NCI-H774 (cell line): ENCODE data around the gene FGFR3.
A peak's percentile ranks its signal among the peaks of the same experiment; 100 is the strongest.

Experiments
- DNase-seq: peaks from one replicate; lab custom pipeline; 2025; lab: John Stamatoyannopoulos, UW

FGFR3 gene

DNA sequence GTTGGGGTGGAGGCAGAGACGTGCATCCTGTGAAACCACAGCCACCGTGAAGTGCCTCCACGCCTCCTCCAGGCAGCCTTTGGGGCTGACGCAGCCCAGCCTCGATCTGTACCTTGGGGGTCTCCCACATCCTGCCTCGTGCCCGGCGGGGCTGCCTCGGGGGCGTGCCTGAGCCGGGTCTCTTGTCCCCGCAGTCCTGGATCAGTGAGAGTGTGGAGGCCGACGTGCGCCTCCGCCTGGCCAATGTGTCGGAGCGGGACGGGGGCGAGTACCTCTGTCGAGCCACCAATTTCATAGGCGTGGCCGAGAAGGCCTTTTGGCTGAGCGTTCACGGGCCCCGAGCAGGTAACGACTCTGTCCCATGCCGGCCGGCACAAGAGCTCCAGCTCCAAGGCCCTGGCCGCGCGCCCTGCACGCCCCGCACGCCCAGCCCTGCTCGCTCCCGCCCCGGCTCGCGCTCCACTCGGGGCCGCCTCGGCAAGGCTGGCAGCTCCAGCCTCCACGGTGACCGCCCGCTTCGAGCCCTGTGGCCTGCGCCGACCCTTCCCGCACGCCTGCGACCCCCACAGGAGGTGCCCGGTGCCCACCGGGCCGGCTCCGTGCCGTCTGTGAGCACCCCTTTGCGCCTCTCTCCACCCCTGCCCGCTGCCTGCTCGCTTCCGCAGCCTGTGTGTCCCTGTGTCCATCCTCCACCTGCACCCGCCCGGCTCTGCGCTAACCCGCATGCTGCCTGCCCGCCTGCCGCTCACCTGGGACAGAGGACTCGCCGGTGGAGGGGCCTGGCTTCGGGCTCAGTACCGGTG lies 9.8 kb downstream of the FGFR3 start:
- DNase-seq: no peak

DNA sequence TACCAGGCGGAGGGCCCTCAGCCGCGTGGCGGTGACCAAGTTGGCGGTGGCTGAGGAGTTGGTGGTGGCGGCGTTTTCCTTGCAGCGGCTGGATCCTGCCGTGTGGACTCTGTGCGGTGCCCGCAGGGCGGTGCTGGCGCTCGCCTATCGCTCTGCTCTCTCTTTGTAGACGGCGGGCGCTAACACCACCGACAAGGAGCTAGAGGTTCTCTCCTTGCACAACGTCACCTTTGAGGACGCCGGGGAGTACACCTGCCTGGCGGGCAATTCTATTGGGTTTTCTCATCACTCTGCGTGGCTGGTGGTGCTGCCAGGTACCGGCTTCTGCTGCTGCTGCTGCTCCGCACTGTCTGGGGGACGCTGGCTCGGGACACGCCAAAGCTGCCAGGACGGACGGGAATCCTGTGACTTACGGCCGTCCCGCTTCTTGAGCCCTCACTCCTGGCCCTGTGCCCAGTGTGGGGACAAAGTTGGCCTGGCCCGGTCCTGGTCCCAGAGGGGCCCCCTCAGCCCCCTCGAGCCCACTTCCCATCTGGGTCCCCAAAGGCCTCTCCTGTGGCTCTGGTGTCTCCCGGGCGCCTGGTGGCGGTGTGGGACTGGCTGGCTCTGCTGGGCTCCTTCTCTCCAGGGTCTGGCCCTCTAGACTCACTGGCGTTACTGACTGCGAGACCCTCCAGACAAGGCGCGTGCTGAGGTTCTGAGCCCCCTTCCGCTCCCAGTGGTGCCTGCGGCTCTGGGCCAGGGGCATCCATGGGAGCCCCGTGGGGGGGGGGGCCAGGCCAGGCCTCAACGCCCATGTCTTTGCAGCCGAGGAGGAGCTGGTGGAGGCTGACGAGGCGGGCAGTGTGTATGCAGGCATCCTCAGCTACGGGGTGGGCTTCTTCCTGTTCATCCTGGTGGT lies 10.7 kb downstream of the FGFR3 start:
- no peak for DNase-seq

DNA sequence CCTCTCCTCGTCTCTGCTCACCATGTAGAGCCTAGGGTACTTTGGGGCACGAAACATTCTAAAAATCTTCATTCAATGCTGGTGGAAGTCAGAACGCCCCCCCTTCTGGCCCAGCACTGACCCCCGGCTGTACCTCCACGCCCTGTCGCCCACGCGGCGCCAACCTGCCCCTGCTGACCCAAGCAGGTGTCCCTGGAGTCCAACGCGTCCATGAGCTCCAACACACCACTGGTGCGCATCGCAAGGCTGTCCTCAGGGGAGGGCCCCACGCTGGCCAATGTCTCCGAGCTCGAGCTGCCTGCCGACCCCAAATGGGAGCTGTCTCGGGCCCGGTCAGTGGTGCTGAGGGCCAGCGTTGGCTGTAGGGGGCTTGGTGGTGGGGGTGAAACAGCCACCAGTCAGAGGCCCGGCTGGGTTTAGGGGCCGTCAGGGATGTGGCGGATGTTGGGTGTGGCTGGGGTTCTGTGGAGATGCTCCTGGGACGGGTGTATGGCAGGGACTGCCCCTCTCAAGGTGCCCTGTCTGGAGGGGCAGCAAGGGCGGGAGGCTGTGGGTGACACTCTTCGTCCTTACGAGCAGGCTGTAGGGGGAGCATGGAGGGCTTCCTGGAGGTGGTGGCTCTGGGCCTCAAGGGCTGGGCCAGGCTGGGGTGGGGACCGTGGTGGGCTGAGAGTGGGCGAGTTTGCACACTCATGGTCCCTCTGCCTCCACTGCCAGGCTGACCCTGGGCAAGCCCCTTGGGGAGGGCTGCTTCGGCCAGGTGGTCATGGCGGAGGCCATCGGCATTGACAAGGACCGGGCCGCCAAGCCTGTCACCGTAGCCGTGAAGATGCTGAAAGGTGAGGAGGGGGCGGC lies 11.8 kb downstream of the FGFR3 start:
- no peak for DNase-seq

DNA sequence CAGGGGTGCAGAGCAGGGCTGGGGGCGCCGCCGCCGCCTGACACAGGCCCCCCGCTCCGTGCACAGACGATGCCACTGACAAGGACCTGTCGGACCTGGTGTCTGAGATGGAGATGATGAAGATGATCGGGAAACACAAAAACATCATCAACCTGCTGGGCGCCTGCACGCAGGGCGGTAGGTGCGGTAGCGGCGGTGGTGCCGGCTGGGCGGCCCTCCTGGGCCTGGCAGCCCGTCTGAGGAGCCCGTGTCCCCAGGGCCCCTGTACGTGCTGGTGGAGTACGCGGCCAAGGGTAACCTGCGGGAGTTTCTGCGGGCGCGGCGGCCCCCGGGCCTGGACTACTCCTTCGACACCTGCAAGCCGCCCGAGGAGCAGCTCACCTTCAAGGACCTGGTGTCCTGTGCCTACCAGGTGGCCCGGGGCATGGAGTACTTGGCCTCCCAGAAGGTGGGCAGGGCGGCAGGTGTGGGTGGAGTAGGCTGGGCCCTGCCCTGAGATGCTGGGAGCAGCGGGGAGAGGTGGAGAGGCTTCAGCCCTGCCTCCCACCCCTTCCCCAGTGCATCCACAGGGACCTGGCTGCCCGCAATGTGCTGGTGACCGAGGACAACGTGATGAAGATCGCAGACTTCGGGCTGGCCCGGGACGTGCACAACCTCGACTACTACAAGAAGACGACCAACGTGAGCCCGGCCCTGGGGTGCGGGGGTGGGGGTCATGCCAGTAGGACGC lies 12.6 kb downstream of the FGFR3 start:
- DNase-seq: no peak

DNA sequence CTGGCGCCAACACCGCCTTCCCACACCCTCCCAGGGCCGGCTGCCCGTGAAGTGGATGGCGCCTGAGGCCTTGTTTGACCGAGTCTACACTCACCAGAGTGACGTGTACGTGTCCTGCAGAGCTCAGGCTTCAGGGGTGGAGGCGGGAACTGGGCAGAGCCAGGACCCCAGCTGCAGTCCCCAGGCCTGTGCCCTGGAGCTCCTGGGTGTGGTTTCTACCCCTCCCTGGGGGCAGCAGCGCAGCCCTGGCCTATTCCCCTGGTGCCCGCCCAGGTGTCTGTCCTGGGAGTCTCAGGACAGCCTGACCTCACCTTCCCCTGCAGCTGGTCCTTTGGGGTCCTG lies 13.1 kb downstream of the FGFR3 start:
- DNase-seq: no peak

DNA sequence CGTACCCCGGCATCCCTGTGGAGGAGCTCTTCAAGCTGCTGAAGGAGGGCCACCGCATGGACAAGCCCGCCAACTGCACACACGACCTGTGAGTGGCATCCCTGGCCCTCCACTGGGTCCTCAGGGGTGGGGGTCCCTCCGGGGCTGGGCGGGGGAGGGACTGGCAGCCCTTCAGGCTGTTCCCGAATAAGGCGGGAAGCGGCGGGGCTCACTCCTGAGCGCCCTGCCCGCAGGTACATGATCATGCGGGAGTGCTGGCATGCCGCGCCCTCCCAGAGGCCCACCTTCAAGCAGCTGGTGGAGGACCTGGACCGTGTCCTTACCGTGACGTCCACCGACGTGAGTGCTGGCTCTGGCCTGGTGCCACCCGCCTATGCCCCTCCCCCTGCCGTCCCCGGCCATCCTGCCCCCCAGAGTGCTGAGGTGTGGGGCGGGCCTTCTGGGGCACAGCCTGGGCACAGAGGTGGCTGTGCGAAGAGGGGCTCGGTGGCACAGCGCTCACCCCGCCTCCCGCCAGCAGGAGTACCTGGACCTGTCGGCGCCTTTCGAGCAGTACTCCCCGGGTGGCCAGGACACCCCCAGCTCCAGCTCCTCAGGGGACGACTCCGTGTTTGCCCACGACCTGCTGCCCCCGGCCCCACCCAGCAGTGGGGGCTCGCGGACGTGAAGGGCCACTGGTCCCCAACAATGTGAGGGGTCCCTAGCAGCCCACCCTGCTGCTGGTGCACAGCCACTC lies 13.7 kb downstream of the FGFR3 start:
- no peak for DNase-seq

DNA sequence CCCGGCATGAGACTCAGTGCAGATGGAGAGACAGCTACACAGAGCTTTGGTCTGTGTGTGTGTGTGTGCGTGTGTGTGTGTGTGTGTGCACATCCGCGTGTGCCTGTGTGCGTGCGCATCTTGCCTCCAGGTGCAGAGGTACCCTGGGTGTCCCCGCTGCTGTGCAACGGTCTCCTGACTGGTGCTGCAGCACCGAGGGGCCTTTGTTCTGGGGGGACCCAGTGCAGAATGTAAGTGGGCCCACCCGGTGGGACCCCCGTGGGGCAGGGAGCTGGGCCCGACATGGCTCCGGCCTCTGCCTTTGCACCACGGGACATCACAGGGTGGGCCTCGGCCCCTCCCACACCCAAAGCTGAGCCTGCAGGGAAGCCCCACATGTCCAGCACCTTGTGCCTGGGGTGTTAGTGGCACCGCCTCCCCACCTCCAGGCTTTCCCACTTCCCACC lies 14.3 kb downstream of the FGFR3 start:
- no peak for DNase-seq

DNA sequence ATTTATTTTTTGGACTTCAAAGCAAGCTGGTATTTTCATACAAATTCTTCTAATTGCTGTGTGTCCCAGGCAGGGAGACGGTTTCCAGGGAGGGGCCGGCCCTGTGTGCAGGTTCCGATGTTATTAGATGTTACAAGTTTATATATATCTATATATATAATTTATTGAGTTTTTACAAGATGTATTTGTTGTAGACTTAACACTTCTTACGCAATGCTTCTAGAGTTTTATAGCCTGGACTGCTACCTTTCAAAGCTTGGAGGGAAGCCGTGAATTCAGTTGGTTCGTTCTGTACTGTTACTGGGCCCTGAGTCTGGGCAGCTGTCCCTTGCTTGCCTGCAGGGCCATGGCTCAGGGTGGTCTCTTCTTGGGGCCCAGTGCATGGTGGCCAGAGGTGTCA lies 15.3 kb downstream of the FGFR3 start:
- no peak for DNase-seq

DNA sequence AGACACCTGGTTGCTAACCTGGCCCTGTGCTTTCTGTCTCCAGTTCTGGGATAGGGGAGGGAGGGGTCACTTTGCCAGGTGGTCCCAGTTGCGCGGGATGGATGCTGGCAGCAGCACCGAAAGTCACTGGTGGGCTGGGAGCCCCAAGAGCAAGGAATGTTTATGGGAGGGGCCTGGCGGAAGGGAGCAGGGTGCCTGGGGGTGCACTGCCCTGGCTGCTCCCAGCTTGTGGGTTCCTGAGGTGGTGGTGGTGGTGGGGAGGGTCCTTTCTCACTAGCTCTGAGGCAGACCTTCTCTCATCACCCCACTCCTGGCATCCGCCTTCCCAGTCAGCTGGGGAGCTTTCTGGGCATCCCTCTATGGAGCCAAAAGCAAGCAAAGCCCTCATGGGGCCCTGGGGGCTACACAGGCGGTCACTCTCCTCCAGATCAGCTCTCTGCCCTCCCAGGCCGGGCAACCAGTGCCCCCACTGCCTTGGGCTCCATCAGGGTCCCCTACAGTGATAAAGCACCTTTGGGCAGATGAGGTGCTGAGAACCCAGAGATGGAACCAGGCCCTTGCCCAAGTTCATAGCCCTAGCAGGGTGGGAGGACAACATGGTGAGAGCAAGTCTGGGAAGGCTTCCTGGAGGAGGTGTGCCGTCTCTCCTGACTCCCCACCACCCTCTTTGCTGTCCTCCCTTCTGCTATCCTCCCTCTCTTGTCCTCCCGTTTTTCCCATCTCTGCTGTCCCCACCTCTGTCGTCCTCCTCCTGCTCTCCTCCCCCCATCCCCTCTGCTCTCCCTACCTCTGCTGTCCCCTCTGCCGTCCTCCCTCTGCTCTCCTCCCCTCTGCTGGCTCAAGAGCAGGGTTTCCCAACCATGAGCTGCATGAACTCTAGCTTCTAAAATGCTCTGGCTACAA lies 16.0 kb downstream of the FGFR3 start:
- no peak for DNase-seq

DNA sequence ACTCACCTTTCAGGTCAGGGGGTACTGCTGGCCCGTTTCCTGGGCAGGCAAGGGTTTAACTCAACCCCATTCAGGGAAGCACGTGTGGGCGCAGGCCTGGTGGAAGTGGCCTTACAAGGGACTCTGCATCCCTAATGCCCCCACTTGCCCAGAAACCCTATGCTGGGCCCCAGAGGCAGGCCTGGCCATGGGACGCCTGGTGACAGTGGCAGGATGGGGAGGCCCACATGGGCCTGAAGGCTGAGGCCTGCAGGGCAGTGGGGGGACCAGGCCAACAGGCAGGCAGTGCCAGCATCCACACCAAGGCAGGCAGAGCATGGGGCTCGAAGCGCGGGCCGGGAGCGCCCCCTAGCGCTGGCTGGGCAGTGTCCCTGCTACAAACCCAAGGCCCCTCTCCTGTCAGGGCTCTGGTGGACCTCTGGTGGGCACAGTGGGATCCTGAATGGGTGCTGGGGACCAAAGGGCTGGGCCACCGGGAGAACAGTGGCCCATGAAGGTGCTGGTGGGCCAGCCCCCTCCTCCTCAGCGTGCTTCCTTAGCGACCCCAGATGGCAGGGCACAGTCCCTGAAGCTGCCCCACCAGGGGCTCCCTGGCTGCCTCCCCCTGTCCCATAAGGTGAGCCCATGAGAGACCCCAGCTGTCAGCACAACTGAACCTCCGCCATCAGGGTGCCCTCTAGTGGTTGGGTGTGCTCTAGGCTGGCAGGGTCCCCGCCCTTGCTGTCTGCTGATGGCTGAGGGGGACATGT lies 16.8 kb downstream of the FGFR3 start:
- DNase-seq: peak; percentile 5

DNA sequence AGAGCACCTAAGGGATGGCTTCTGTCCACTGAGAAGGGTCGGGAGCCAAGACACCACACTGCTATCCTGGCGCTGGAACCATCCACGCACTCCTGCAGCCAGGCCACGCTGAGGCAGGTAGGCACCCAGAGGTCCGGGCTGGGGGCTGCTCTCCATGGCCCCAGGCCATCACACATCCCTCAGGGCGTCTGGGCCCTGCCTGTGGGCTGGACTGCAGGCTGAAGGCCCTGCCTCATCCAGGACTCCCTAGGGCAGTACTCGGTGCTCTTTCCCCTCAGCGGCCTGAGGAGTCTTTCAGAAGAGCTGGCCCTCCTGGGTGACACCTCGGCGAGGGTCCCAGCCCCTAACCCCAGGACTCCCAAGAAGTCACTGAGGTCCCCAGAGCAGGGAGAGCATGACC lies 17.7 kb downstream of the FGFR3 start:
- no peak for DNase-seq

DNA sequence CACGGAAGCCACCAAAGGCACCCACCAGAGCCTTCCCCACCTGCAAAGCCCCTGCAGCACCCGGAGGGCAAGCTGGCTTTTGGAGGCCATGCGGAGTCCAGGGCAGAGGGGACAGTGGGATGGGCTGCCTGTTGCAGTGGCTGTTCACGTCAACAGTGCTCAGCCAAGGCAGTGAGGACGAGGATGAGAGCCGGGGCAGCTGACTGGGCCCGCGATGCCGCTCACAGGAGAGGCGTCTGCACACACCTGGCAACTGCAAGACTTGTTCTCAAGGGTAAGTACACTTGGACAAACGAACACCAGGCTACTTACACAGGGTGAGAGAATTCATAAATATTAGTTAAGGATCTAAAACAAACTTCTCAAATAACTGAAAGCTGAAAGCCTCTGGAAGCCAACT lies 19.6 kb downstream of the FGFR3 start:
- no peak for DNase-seq

DNA sequence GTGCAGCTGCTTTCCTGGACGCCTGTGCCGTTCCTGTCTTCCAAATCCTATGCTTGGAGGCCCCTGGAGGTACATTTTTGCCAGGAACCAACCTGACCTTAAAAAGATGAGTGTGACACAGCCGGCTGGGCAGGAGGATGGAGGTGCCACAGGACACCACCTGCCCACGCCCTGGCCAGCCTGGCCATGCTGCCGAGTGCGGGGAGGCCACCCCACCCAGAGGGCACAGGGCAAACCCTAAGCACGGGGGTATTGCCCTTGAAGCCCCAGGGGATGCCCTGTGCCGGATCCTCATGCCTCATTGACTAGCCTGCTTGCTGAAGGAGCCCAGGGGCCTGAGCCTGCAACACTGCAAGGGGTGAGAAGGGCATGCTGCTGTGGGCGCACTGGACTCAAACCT lies 20.1 kb downstream of the FGFR3 start:
- DNase-seq: no peak

DNA sequence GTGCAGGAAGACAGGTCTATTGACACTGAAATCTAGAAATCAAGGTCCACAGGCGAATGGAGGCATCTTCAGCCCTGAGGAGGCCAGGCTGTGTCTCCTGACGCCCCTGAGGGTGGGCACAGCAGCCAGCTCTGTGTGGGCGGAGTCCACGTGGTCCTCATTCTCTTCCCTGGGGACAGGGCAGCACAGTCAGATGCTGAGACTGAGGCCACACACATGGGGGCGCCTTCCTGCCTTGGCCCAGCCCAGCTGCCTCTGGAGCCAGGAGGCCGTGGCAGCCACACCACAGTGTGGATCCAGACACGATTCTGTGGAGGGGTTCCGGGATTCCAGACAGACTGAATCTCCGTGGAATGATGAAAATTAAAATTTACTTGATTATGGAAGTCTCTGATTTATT lies 20.8 kb downstream of the FGFR3 start:
- no peak for DNase-seq

DNA sequence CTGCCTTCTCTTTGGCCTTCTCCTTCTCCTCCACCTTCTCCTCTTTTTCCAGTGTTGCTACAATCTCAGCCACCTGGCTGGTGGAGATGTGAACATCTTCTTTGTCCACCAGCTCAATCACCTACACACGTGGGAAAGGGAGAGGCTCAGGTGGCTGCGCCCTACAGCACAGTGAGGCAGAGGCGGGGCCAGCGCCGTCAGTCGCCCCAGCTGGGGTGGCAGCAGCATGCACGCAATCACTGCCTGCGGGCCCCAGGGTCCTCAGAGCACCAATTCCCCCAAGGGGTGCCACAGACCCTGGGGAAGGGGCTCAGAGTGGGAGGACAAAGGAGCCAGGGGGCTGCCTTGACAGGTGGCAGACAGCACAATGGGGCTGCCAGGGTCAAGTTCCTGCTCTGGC lies 21.4 kb downstream of the FGFR3 start:
- no peak for DNase-seq

DNA sequence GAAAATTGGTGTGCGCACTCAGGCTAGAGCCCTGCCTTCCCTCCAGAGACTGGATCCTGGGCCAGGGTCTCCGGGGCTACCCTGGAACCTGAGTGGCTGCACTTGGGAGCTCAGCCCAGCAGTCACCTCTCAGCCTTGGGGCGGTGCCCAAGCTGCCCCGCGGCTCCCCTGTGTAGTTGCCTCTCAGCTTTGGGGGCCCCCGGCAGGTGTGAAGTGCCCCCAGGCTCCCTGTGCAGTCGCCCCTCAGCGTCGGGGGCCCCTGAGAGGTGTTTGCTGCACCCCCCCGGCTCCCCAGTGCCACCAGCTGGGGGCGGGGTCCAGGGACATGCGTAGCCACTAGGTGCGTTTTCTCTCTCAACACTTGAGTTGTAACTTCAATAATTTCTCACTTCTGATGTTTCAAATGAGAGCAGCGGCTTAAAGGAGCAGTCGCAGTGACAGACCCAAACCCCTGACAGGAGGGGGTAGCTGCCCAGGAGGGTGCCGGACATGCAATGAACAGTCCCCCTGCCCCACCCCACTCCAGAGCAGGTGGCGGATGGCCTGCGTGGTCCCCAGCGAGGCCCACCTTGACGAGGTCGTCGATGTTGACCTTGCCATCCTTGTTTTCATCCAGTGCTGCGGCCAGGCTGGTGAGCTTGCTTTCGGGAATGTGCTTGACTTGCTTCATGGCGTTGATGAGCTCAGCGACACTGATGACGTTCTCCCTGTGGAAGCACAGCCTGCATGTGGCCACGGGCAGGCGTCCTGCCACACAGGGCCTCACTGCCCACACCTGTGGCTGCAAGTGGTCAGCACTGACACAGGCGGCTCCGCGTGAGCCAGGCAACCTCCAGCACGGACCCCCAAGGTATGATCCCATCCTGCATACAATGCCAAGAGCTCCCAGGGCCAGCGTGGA lies 22.3 kb downstream of the FGFR3 start:
- DNase-seq: no peak

DNA sequence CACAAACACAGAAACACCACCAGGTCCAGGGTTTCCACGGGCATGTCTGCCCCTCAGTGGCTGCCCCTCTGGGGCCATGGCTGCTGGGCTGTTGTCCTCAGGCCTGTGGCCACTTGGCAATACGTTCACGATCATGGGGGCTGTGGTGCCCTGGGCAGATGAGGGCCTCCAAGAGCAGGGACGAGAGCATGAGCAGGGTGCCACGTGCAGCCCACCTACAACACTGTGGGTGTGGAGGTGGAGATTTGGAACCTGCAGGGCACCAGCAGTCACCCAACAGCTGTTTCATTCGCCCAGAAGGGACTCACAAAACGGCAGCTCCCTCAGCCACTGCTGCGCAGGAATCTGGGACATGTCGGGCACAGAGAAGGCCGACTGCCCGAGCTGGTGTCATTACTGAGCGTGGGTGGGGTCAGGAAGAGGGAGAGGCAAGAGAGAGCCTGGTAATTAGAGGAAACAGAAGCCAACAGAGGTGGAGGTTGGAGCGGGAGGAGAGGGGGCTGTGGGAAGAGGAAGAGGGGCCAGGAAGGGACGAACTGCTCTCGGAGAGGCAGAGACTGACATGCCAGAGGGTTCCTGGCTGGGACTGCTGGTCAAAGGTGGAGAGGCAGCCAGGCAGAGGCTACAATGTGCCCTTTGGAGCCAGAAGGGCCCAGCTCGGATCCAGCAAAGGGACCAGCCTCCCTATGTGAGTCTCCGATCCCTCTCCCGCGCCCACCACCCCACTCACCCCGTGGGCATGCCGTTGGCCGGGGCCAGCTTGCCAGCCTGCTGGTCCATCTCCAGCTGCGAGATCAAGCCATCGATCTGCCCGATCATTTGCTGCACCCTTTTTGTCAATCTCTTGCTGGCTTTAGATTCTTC lies 23.1 kb downstream of the FGFR3 start:
- DNase-seq: no peak
